ENCODE data around the gene ZFPM1. TPM values are rescaled to one million over a fixed set of nuclear protein-coding genes. Genes with fewer than 3 reads are reported as not detected.

The ZFPM1 gene
- total RNA-seq, 3 donors from 2014 or later (not counting 1 experiment from before 2014, with no cell fraction given) = 56.3 to 71.0 (median 64.6) TPM

DNA sequence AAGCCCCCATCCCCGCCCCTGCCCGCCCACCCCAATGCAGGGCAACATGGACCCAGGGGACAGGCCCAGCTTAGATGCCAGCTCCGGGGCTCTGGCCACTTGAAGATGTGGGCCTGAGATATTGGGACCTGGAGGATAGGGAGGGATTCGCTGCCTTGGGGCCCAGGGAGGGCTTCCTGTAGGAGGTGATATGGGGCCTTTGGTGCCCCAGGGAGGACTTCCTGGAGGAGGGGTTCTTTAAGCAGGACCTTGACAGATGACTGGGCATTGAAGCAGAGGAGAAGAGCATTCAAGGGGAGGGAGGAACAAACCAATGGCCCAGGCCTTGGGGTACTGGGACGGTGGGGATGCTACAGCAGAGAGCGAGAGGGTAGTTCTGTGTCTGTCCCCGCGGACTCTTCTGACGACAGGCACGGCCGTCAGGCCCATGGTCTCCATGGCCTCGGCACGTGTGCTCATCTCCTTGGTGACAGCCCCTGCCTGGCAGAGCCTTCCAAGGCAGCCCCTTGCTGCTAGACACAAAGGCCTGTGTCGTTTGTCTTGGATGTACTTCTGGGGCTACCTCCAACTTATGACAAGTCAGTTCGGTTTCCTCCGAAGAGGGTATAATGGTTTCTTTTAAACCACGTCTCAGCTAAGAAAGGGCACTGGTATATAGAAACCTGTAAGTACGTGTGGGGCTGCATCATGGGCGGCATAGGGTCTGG, 61.6 kb downstream of the ZFPM1 start:
- ATAC-seq (no peak), DNase-seq (no peak)
- Mint-ChIP-seq H3K27me3 (ENCODE audit: low read depth in 2 of 2) (no peaks in the 10 kb centered on the region), H3K4me1 (peaks cover 5 to 72% of the 10 kb centered on the region in 2 donors), H3K4me3 (no peak overlapping the region), H3K9me3 (peaks cover 0 to 11% of the 10 kb centered on the region in 2 donors), H3K27ac (peak overlapping the region in 1 of 2 donors; percentile 58), H3K36me3 (no peaks in the 10 kb centered on the region)
- intact Hi-C loops (cut with micrococcal nuclease) = no loop called here
- TF ChIP-seq, protein P1, sequence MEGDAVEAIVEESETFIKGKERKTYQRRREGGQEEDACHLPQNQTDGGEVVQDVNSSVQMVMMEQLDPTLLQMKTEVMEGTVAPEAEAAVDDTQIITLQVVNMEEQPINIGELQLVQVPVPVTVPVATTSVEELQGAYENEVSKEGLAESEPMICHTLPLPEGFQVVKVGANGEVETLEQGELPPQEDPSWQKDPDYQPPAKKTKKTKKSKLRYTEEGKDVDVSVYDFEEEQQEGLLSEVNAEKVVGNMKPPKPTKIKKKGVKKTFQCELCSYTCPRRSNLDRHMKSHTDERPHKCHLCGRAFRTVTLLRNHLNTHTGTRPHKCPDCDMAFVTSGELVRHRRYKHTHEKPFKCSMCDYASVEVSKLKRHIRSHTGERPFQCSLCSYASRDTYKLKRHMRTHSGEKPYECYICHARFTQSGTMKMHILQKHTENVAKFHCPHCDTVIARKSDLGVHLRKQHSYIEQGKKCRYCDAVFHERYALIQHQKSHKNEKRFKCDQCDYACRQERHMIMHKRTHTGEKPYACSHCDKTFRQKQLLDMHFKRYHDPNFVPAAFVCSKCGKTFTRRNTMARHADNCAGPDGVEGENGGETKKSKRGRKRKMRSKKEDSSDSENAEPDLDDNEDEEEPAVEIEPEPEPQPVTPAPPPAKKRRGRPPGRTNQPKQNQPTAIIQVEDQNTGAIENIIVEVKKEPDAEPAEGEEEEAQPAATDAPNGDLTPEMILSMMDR (IDR thresholded peaks at IDR 0.05) = no peak
- Histone ChIP-seq H3K27me3 (ENCODE audit: control insufficient read depth, insufficient read depth, low read length) (no peaks in the 10 kb centered on the region), H3K36me3 (ENCODE audit: control insufficient read depth, insufficient read depth, low read length) (peaks cover 9% of the 10 kb centered on the region), H3K4me3 (ENCODE audit: low read length) (no peak overlapping the region), H3K27ac (ENCODE audit: low read length) (no peak overlapping the region), H3K9me3 (ENCODE audit: control insufficient read depth, insufficient read depth, low read length) (no peaks in the 10 kb centered on the region), H3K4me1 (ENCODE audit: control insufficient read depth, insufficient read depth, low read length) (peaks cover 9% of the 10 kb centered on the region)
- WGBS (ENCODE audit: insufficient coverage) = 95% methylated on average over 19 of the region's 19 CpGs

DNA sequence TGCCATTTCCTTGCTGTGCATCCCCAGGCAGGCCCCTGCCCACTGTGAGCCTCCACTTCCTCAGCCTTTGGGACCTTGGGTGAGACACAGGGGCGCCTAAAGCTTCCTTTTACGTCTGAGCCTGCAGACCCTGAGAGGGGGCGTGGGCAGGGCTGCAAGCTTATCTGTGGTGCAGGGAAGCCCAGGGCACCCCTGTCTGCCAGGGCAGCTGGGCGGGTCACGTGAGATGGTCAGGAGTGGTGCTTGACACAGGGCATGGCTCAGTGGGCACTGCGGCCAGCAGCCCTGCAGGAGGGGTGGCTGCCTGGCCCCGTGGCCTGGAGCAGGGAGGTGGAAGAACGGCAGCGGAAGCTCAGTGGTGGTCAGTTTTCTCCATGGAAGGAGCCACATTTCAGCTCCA, 62.3 kb downstream of the ZFPM1 start:
- TF ChIP-seq, protein P1 (IDR thresholded peaks at IDR 0.05) = no peak
- no peaks in the 10 kb centered on the region for H3K27me3 ChIP-seq (ENCODE audit: control insufficient read depth, insufficient read depth, low read length)
- H3K27me3 Mint-ChIP-seq (ENCODE audit: low read depth in 2 of 2) = no peaks in the 10 kb centered on the region
- H3K36me3 Mint-ChIP-seq = no peaks in the 10 kb centered on the region
- no peak overlapping the region for H3K27ac Mint-ChIP-seq
- H3K9me3 ChIP-seq (ENCODE audit: control insufficient read depth, insufficient read depth, low read length) = no peaks in the 10 kb centered on the region
- 92% methylated on average over 9 of the region's 9 CpGs for WGBS (ENCODE audit: insufficient coverage)
- no peak for ATAC-seq
- peaks cover 9% of the 10 kb centered on the region for H3K4me1 ChIP-seq (ENCODE audit: control insufficient read depth, insufficient read depth, low read length)
- no peak overlapping the region for H3K27ac ChIP-seq (ENCODE audit: low read length)
- intact Hi-C loops (cut with micrococcal nuclease) = no loop called here
- H3K4me3 ChIP-seq (ENCODE audit: low read length) = no peak overlapping the region
- H3K36me3 ChIP-seq (ENCODE audit: control insufficient read depth, insufficient read depth, low read length) = peaks cover 9% of the 10 kb centered on the region
- H3K4me1 Mint-ChIP-seq = peaks cover 5 to 72% of the 10 kb centered on the region in 2 donors
- peaks cover 0 to 11% of the 10 kb centered on the region in 2 donors for H3K9me3 Mint-ChIP-seq
- no peak for DNase-seq
- H3K4me3 Mint-ChIP-seq = no peak overlapping the region

DNA sequence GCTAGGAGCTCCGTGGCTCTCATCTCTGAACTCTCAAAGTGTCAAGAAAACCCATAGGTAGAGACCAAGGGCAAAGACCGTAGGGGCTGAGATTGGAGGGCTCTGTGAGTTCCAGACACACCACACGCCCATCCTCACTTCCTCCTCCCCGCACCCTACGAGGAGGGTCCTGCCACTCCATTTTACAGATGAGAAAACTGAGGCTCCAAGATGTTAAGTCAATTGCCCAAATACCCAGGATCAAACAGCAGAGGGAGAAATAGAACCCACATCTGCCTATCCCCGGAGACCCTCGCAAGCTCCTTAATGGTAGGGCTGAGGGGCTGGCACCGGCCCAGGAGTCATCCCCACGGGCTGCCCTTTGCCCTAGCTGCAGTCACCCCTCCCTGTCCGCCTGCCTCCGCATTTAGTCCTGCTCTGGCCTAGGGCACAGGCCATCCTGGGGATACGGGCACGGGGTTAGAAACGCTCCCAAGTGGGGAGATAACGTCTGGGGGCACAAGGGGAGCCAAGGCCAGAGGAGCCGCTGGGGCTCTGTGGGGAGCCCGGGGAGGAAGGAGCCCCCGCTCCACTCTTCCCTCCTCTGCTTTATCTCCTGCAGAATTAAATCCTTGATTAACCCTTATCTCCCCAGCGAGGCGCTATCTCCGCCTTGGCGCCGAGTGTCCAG, 63.0 kb downstream of the ZFPM1 start:
- Histone ChIP-seq H3K27ac (ENCODE audit: low read length) (no peak overlapping the region), H3K27me3 (ENCODE audit: control insufficient read depth, insufficient read depth, low read length) (no peaks in the 10 kb centered on the region), H3K9me3 (ENCODE audit: control insufficient read depth, insufficient read depth, low read length) (no peaks in the 10 kb centered on the region), H3K36me3 (ENCODE audit: control insufficient read depth, insufficient read depth, low read length) (peaks cover 9% of the 10 kb centered on the region), H3K4me1 (ENCODE audit: control insufficient read depth, insufficient read depth, low read length) (peaks cover 9% of the 10 kb centered on the region), H3K4me3 (ENCODE audit: low read length) (no peak overlapping the region)
- peaks cover 0 to 11% of the 10 kb centered on the region in 2 donors for H3K9me3 Mint-ChIP-seq
- intact Hi-C loops (cut with micrococcal nuclease) = no loop called here
- ATAC-seq (no peak), DNase-seq (no peak)
- H3K27me3 Mint-ChIP-seq (ENCODE audit: low read depth in 2 of 2) = no peaks in the 10 kb centered on the region
- H3K27ac Mint-ChIP-seq = peak overlapping the region in 1 of 2 donors; percentile 40
- TF ChIP-seq, protein P1 (IDR thresholded peaks at IDR 0.05) = no peak
- no peak overlapping the region for H3K4me3 Mint-ChIP-seq
- H3K36me3 Mint-ChIP-seq = no peaks in the 10 kb centered on the region
- WGBS (ENCODE audit: insufficient coverage) = 94% methylated on average over 23 of the region's 23 CpGs
- H3K4me1 Mint-ChIP-seq = peaks cover 5 to 73% of the 10 kb centered on the region in 2 donors

All from natural killer cell (primary cell).